ENCODE measurements around the gene HNRNPF.

- TF ChIP-seq CTCF (IDR thresholded peaks at IDR 0.05) (no peak), POLR2A (IDR thresholded peaks at IDR 0.05) (no peak), POLR2AphosphoS5 (IDR thresholded peaks at IDR 0.05) (no peak)
Observed at GRCh38 chr10:43419997-43420368, 11.0 kb upstream of the HNRNPF start.
